NB4 (cell line): Measurements from ENCODE around the gene MALRD1.

ENCODE experiments used
- DNase-seq: peaks from one replicate; pipeline ENCODE4 v3.0.0; 2010; ENCODE audit warnings: low read depth
- H3K4me3 ChIP-seq: one replicate; pipeline ENCODE4 v1.5.1; 2011; ENCODE audit warnings: mild to moderate bottlenecking, low read depth, low read length, moderate library complexity
- CTCF ChIP-seq: IDR thresholded peaks from one replicate; pipeline ENCODE4 v1.5.1; 2012; ENCODE audit warnings: low read depth, low read length
- MAX ChIP-seq: IDR thresholded peaks from 2 replicates; pipeline ENCODE4 v1.6.1; 2011; ENCODE audit warnings: low read depth, low read length
- MYC ChIP-seq: IDR thresholded peaks from 2 replicates; pipeline ENCODE4 v1.6.1; 2011; ENCODE audit warnings: low read depth, low read length
- POLR2A ChIP-seq: IDR thresholded peaks from 2 replicates; pipeline ENCODE4 v1.6.1; 2011; ENCODE audit warnings: mild to moderate bottlenecking; ENCODE audit not compliant: insufficient read length; ENCODE audit errors: extremely low read depth

Gene MALRD1

GRCh38 chr10:19745672-19746071, 697.1 kb downstream of the MALRD1 start:
- TF ChIP-seq MYC (no peak), MAX (no peak), POLR2A (no peak), CTCF (no peak)

GRCh38 chr10:19749185-19749729, 700.7 kb downstream of the MALRD1 start:
- no peak for DNase-seq
- H3K4me3 ChIP-seq, result no peak overlapping the region
- TF ChIP-seq CTCF (no peak), MYC (no peak)

More at GRCh38 chr10:19745672-19746071, 697.1 kb downstream of the MALRD1 start:
- H3K4me3 ChIP-seq, result no peak overlapping the region
- no peak for DNase-seq

- no peak overlapping the region for H3K4me3 ChIP-seq
- no peak for DNase-seq
- TF ChIP-seq CTCF (no peak), MAX (no peak), POLR2A (no peak), MYC (no peak)
These were observed 702.4 kb downstream of the MALRD1 start for GRCh38 chr10:19750972-19751371.

GRCh38 chr10:19756919-19757318, 708.3 kb downstream of the MALRD1 start:
- TF ChIP-seq CTCF (no peak), POLR2A (no peak), MAX (no peak), MYC (no peak)
- no peak for DNase-seq
- no peak overlapping the region for H3K4me3 ChIP-seq

GRCh38 chr10:19762026-19762425, 713.4 kb downstream of the MALRD1 start:
- DNase-seq, result no peak

More at GRCh38 chr10:19762026-19762425, 713.4 kb downstream of the MALRD1 start:
- TF ChIP-seq MAX (no peak), CTCF (no peak), POLR2A (no peak), MYC (no peak)
- H3K4me3 ChIP-seq, result no peak overlapping the region
